CD4-positive, alpha-beta T cell treated with Interleukin-6 at 100 ng/mL for 8 hours (primary cell): ENCODE measurements around the gene RNF183.
"Not testable (repeated sequence)": the region's sequence is repeated elsewhere in the genome, so short reads cannot be mapped to it uniquely, and the experiment has no call there.

ENCODE experiments used
- DNase-seq: peaks from one replicate; pipeline ENCODE4 v3.0.0-alpha.2; 2020; ENCODE audit warnings: mixed read lengths, low spot score

The RNF183 gene

GRCh38 chr9:113316030-113316429 lies 12.9 kb upstream of the RNF183 start:
- DNase-seq = no peak

- DNase-seq = no peak
These were observed 12.1 kb upstream of the RNF183 start for GRCh38 chr9:113315231-113315630.

DNA sequence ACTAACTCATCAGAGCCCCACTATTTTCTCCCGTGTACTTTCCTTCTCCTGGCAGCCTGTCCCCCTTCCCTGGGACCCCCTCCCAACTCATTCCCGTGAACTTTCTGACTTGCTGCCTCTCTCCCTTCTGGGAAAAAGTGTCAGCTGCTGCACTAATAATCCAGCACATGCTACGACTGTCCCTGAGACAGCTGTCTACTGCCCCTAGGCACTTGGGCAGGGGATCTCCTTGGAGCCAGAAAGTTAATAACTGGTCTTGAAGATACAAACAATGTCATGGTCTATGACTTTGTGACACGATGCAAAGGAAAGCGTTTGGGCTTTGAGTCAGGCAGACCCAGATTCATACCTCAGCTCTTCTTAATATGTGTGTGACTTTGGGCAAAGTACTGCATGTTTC lies 10.1 kb upstream of the RNF183 start:
- no peak for DNase-seq

DNA sequence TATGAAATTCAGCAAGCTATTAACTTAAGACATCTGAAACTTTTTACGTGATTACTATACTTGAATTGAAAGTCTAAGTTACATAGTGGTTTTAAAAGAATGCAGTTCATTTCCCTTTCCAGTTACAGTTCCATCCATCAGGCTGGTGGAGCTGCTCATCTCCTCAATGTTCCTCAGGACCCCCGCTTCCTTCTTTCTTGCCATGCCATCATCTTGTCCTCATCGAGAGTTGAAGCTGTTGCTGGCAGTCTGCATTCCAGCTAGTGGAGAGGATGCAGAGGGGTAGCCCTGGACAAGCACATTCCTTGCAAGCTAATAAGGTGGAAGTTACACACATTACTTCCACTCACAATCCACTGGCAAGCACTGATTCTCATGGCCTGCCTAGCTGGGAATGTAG lies 8.8 kb upstream of the RNF183 start:
- DNase-seq = no peak

DNA sequence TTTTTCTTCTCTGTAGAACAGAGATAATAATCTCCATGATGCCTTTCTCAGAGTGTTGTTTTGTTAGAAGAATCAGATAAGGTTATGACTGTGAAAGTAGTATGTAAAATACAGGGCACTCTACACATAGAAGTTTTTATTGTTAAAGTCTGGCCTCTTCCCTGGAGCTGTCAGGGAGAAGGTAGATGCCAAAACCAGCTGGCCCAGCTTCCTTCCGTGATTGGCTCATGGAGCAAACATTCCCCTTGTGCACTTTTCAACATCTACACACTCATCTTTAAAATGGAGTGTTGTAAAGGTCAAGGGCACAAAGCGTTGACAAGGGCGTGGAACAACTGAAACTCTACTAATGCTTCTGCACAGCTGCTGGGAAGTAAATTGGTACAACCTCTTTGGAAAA lies 7.4 kb upstream of the RNF183 start:
- DNase-seq = no peak

DNA sequence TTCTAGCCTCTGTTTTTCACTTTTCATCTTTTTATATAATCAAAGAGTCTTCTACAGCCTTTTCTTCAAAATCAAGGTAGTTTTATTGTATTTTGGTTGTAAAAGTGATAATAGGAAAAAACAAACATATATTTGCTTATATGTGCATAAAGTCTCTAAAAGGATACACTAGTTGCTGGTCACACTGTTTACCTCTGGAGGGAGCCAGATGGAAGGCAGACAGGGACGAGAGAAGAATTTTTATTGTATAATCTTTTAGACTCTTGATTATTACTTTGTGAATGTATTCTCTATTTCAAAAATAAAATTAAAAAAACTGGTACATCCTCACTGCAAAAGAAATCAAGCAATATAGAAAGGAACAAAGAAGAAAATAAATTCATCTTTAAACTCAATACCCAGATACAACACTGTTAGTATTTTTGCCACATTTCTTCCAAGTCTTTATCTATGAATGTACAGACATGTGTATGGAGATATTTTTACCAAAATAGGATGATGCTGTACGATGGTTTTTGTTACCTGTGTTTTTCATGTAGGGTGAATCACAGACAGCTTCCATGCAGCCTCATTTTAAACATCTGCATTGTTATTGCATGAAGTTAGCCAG lies 6.1 kb upstream of the RNF183 start:
- DNase-seq = peak; percentile 29

- DNase-seq = no peak
These were observed 4.3 kb upstream of the RNF183 start for GRCh38 chr9:113307396-113307975.

GRCh38 chr9:113306566-113306965 lies 3.4 kb upstream of the RNF183 start:
- no peak for DNase-seq

- DNase-seq = no peak
These were observed 1.6 kb downstream of the RNF183 start for GRCh38 chr9:113301548-113301947.

- no peak for DNase-seq
These were observed 3.3 kb downstream of the RNF183 start for GRCh38 chr9:113299800-113300292.

DNA sequence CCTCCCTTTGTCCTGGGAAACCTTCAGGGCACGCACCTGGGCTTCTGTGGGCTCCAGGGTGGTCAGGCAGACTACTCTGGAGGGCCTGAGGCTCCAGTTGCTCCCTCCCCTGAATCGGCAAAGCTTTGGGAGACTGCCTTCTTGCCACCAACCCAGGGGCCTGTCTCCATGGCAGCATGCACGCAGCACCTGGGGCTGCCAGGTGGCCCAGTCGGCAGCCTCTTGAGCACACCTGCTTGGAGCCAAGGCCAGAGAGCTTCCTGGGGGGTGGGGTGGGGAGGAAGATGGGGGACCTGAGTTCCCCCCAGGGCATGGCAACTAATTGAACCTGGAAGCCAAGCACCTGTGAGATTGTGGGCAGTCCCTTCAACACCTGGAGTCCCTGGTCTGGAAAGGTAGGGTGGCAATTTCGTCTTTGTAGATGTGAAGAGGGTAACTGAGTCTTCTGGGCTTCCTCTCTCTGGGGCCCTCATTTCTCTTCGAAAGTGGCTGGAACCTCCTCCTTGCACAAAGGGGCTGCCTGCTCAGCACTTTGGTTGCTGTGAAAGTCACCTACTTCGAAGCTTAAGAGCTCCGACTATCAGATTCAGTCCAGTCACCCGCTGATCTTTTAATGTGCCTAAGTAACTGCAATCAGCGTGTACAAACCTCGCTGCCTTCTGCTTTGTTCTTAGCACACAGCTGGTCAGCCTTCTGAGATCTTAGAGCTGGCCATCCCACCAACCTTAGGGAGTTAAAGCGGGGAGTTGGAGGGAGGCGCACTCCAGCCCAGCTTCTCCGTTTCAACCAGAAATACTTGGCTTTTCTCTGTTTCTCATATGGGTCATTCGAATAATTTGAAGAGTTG lies 4.0 kb downstream of the RNF183 start:
- no peak for DNase-seq

- DNase-seq = no peak
These were observed 4.9 kb downstream of the RNF183 start for GRCh38 chr9:113298311-113298710.

- DNase-seq = no peak
These were observed 6.2 kb downstream of the RNF183 start for GRCh38 chr9:113296796-113297558.

- DNase-seq = not testable (repeated sequence)
These were observed 6.9 kb downstream of the RNF183 start for GRCh38 chr9:113296247-113296646.

DNA sequence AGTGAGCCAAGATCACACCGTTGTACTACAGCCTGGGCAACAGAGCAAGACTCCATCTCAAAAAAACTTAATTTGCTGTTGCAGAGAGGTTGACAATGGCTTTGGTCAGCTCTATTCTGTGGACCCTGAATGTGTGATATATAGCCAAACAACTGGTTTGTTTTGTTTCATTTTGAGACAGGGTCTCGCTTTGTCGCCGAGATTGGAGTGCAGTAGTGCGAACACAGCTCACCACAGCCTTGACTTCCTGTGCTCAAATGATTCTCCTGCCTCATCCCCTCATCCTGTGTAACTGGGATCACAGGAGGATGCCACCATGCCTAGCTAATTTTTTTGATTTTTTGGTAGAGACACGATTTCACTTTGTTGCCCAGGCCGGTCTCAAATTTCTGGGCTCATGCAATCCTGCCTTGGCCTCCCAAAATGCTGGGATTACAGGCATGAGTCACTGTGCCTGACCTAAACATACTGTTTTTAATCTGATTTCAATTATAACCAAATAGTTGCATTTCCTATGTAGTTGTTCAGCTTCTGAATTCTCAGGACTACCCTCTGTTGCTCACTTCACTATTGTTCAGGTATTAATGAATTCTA lies 9.8 kb downstream of the RNF183 start:
- DNase-seq = no peak

- DNase-seq = no peak
These were observed 13.0 kb downstream of the RNF183 start for GRCh38 chr9:113290052-113290607.

GRCh38 chr9:113289091-113289490 lies 14.1 kb downstream of the RNF183 start:
- no peak for DNase-seq

GRCh38 chr9:113281356-113281755 lies 21.8 kb downstream of the RNF183 start:
- DNase-seq = no peak

DNA sequence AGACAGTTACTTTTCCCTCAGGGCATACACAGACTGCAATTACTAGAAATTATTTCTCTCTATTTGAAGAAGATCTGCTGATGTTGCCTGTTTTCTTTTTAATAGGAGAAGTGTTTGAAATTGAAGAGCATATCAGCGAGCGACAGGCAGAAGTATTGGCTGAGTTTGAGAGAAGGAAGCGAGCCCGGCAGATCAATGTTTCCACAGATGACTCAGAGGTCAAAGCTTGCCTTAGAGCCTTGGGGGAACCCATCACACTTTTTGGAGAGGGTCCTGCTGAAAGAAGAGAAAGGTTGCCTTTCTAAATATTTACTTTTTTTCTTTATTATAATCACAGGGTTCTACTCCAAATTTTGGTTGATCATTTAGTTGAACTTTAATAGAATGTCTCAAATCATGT lies 24.3 kb downstream of the RNF183 start:
- no peak for DNase-seq

DNA sequence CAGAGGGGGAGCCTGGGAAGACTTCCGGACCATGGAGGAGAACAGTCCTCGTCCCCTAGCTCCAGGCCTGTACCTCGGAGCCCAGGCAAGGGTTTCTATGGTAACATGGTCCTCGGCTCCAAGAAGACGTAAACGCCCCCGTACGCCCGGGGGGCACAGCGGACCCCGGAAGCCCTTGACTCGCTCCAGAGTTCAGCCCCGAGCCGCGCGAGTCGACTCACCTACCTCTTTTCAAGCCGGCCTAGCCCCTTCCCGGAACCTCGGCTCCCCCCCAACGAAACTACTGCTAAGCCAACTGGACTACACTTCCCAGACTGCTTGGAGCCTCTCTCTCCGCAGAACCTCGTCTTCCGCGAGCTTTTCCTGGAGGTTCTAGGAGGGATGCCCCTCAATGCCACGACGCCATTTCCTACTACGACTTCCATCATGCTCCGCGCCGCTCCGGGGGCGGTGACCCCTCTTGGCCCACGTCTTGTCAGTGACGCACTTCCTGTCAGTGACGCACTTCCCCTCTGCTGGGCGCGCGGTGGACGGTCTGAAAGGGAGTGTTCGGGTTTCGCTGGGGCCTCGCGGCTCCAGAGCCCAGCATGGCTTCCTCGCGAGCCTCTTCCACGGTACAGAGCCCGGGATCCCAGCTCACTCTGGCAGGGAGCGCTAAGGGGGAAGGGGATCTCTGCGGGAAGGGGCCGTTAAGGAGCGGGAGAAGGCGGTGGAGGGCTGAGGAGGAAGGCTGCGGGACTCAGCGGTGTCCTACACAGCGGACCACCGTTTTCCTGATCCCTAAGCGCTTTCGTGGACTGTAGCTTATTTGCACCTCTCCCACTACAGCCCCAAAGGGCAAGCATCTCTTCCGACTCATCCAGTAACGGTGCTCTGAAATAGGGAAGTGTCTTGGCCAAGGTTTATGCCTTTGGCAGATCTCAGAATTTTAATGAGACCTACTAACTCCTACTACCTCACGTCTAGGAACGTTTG lies 27.7 kb downstream of the RNF183 start, which contains the start of the genes CDC26 and PRPF4:
TSS of gene CDC26 (minus strand) at position 416 of the 975 bp plus-strand sequence. CDS start 3,065 bp downstream, outside the sequence.
TSS of gene PRPF4 (plus strand) at position 502 of the 975 bp plus-strand sequence. CDS start at position 588, 86 bp downstream.
- DNase-seq = peak; percentile 92
